NCI-H1417 (cell line): ENCODE data around the gene THSD8.

Experiments
- DNase-seq, 3 experiments: peaks; one replicate each; lab custom pipeline; 2025; lab: John Stamatoyannopoulos, UW

The THSD8 gene

DNA sequence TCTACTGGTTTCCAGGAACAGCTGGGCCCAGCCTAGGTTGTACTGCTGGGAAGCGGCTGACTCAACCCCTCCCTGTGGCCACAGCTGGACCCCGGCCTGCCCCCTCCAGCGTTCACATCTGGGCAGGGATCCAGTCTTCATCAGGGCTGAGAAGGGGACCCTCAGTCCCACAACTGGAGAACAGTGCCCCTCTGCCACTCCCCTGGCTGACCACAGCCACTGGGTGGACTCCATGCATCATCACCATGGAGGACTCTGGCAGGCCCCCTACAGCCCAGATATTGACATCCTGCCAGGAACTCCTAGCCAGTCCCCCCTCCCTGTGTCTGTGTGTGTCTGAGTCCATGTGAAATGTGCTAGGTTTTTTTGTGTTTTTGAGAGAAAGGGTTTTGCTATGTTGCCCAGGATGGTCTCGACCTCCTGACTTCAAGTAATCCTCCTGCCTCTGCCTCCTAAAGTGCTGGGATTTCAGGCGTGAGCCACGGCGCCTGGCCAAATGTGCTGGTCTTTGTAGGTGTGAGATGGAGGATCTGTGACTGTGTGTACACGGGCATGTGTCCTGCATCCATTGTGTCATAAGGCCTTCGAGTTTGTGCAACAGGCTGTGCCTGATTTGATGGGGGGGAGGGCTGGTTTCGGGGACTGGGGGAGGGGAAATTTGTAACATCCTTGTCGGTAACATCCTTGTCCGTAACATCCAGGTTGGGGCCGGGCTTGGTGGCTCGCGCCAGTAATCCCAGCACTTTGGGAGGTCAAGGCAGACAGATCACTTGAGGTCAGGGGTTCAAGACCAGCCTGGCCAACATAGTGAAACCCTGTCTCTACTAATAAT, 22.5 kb upstream of the THSD8 start:
- DNase-seq, result peak in 2 of 3 experiments; percentile 51 to 57

DNA sequence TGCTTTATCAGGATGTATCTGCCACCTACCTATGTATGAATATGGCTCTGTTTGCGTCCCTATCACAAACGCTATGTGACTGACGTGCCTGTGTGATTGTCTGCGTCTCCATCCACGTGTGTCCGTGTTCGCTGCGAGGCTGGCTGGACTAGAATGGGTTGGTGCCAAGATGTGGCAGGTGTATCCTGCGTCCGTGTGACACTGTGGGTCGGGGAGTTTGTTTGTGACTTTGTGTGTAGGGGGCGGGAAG, 19.8 kb upstream of the THSD8 start:
- DNase-seq, result no peak

DNA sequence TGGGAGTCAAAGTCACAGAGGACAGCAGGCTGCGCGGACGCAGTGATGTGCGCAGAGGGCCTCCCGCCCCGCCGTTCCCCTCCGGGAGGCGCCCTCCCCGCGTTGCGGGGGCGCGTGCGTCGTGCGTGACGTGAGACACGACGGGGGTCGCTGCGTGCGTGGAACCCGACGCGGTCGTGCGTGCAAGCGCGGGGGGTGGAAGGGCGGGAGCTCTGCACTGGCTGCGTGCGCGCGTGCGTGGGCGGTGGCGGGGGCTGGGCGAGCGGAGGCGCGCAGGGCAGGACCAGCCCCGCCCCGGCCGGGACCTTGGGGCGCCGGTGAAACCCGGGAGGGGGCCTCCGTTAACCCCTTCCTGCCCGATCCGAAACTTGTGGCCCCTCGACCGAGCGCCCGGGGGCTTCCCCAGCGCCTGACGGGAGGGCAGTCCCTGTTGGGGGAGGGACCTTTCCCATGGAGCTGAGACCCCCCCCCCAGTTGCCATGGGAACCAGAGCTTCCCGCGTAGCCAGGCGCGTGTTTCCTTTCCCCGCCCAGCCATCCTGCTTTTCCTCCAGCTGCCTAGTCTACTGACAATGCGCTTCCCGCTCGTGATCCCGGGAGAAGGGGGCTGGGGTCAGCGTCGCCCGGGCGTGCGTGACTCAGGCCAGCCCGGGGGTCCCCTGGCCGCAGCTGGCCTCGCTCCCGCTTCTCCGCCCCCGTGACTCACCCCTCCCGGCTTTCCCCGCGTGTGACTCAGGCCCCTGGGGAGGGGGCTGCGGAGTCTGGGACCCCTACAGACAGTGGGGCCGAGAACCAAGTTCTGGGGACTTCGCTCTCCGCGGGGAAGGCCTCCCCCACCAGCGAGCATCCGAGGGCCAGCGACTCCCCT, 19.2 kb upstream of the THSD8 start:
- peak; percentile 39 to 94 (median 92) for DNase-seq

DNA sequence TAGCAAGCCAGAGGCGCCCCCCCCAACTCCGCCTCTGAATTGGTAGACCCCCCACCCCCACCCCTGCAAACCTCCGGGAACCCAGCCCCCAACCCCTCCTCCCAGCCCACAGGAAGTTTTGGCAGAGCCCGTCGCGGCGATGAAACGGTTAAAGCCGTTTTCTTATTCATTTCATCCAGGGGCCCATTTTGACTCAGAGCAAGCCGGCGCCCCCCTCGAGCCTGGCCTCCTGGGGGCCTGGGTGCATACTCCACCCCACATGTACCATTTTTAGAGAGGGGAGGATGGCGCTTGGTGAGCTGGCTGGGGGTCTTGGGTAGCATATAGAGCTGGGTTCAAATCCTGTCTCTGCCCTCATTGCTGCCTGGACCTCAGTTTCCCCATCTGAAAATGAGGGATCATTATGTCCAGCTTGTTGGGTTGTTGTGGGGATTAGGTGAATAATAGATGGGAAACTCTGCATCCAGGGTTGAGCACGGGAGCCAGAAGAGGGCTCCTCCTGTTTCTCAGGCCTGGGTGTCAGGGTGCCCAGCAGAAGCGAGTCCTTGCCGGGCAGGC, 18.5 kb upstream of the THSD8 start:
- DNase-seq, result peak in 1 of 3 experiments; percentile 63

DNA sequence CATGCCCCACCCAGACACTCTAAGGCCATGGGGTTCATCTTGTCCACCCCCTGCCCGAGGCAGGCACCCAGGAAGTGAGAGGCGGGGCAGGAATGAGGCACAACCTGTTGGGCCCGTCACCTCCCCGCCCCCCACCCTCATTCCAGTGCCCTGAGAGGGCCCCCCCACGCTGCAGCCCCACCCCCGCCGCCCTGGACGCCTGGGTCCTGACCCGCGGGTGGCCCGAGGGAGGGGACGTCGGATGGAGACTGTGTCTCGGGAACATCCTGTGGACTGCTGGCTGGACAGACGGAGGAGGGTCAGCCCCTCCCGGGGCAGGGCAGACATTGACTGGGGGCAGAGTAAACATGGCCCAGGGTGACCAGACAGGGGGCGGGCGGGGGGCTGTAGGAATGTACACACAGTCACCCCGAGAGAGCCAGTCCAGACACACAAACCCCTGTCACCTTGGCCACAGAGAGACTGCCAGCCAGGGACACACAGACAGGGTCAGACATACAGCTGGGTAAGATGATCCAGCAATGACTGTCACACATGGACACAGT, 17.9 kb upstream of the THSD8 start:
- no peak for DNase-seq

DNA sequence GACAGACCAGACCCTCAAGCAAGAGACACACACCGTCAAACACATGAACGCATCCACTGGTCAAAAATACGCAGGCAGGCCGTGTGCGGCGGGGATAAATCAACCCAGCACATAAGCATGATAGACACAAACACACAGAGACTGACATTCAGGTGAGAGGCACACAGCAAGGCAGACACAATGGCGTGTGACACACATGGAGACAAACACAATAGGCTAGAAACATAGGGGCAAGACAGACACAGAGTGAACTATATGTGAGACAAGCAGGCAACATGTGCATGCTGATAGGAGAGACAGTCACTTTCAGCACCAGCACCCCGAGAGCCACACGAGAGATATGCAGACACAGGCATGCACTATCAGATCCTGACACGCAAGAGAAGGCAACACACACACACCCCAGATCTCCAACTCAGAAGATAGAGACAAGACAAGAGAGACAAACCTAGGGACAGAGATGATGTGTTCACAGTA, 17.4 kb upstream of the THSD8 start:
- peak in 1 of 3 experiments; percentile 34 for DNase-seq

DNA sequence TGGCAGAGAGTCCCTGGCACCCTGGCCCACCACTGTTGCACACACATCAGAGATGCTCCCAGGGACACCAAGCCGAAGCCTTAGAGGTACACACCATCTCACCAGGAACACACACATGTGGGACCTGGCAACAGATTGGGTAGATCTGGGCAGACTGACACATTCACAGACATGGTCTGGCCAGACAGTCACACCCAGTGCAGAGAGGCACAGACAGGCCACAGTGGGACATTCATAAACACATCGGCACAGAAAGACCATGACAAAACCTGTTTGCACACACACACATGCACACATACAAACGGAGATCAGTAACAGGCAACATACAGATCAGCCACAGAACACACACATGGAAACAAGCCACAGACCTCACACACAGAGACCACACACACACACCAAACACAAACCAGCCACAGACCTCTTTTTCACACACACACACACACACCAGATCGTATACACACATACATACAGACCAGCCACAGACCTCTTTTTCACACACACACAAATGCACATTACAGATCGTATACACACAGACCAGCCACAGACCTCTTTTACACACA, 16.9 kb upstream of the THSD8 start:
- DNase-seq, result peak in 1 of 3 experiments; percentile 31

DNA sequence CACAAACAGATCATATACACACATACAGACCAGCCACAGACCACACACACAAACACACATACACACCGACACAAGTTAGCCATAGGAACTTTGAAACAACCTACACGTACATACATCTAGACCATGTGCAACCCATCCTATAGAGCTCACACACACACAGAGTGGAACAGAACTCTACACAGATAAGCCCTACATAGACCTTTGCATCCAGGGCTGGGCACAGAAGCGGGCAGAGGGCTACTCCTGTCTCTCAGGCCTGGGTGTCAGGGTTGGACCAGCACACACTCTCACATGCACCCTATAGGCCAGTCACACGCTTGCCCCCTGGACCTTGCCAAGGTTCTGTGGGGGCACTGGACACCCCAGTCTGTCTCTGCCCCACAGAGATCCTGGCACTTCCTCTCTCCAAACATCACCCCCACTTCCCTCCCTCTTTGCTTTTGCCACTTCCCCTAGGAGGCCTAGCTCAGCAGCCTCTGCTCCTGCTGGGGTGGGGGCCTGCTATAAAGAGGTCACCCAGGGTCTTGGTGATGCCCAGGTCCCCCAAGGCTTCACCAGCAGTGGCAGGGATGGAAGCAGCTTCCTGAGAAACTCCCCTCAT, 16.3 kb upstream of the THSD8 start:
- no peak for DNase-seq

DNA sequence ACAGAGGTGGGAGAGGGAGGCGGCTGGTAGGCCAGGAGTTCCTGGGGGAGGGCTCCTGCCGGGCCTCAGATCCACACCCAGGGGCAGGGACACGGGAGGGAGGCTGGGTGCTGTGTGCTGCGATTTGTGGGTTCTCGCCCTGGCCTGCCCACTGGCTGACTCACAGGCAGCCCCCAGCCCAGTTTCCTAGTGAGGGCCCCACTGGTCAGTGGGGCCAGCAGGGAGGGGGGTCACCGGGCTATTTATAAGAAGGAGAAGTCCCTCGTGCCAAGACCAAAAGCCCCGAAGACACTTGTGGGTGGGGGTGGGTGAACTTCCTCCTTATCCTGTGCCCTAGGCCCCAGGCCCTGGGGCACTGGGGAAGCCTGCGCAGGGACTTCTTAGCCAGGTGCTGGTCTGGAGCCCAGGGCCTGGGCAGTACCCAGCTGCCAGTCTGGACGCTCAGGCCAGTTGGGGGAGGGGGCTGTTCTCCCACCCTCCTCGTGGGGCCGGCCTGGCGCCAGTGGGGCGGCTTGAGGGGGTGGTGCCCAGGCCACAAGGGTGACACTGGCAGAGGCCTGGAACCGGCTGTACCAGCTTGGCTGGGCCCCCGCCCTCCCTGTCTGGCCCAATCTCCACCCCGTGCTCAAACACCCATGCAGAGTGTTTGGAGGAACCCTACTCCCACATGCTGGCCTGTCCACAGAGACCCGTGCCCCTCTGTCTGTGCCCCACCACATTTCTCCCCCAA, 15.6 kb upstream of the THSD8 start:
- DNase-seq, result peak in 1 of 3 experiments; percentile 14

DNA sequence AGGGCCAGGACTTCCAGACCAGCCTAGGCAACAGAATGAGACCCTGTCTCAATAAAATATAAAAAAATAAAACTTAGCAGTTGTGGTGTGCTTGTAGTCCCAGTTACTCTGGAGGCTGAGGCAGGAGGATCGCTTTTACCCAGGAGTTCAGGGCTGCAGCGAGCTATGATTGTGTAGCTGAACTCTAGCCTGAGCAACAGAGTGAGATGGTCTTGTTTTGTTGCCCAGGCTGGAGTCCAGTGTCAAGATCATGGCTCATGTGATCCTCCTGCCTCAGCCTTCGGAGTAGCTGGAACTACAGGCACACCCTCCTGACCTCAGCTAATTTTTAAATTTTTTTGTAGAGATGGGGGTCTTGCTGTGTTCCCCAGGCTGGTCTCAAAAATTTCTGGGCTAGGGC, 14.9 kb upstream of the THSD8 start:
- no peak for DNase-seq

DNA sequence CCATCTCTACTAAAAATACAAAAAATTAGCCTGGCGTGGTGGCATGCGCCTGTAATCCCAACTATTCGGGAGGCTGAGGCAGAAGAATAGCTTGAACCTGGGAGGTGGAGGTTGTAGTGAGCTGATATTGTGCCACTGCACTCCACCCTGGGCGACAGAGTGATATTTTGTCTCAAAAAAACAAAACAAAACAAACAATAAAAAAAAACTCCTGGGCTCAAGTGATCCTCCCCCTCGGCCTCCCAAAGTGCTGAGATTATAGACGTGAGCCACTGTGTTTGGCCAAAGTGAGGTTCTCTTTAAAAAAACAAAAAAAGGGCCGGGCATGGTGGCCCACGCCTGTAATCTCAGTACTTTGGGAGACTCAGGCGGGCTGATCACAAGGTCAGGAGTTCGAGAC, 14.4 kb upstream of the THSD8 start:
- DNase-seq, result no peak

DNA sequence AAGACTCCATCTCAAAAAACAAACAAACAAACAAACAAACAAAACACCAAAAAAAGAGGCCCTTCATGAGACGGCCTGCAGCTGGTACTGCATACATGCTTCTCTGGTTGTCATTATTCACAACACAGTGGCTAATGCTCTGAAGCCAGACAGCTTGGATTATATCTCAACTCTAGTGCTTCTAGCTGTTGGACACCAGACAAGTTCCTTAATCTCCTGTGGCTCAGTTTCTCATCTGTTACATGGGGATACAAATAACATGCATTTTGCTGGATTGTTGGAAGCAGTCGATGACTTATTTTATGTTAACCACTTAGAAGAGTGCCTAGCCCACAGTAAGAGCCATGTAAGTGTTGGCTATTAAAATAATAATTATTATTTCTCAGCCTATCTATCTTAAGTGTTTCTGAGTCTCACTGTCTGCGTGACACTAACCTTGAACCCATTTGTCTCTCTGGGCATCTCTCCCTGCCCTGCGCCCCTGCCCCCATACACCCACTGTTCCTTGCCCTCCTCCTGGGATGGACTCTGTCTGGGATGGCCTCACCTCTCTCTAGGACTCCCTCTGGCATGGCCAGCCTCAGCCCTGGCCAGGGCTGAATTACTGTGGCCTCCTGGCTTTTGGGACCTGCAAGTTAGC, 13.7 kb upstream of the THSD8 start:
- no peak for DNase-seq

DNA sequence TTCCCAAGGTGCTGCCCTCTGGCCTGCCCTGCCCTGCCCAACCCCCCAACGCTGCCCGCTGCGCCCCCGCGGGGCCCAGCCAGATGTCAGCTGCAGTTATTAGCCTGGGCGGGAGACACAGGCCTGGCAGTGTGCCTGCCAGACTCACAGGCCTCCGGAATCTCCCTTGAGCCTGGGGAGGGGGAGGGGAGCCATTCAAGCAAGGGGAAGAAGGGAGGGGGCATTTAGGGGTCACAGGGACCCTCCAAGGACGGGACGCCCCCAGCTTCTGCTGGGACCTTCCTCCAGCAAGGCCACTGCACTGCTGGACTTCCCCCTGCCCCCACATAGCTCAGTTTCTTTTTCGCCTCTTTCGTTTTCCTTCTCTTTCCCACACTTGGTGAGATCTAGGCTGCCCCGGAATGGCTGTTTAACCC, 13.2 kb upstream of the THSD8 start:
- DNase-seq, result peak in 2 of 3 experiments; percentile 84 to 93

DNA sequence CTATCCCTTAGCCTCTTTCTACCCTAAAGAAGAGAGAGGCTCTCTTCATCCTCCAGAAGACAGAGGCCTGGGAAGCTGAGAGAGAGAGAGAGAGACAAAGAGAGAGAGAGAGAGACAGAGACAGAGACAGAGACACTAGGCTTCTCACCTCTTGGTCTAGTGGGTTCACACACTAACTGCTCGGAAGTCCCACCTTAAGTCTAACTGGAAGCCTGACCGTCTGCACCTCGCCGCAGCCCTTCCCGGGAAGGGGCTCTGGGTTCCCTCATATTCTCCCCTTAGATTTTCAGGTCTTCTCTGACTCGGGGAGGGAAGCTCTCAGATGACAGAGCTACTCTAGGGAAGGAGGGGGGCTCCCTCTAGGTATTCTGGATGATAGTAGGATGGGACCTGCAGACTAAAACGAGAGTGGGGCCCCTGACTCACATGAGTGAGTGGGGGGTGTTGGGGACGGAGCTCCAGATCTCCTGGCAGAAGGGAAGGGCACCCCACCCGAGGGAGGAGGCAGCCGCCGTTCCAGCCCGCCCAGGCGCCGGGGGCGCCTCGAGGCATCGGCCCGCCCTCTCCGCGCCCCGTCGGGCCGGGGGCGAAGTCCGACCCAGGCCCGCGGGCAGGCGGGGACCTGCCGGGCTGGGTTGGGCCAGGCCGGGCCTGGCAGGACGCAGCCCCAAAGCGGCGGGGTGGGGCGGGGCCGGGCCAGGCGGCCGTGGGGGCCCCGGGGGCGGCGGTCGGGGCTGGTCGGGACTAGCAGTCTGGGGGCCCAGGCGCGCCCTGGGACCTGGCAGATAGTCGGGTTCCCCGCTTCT, 12.6 kb upstream of the THSD8 start:
- peak in 1 of 3 experiments; percentile 74 for DNase-seq

DNA sequence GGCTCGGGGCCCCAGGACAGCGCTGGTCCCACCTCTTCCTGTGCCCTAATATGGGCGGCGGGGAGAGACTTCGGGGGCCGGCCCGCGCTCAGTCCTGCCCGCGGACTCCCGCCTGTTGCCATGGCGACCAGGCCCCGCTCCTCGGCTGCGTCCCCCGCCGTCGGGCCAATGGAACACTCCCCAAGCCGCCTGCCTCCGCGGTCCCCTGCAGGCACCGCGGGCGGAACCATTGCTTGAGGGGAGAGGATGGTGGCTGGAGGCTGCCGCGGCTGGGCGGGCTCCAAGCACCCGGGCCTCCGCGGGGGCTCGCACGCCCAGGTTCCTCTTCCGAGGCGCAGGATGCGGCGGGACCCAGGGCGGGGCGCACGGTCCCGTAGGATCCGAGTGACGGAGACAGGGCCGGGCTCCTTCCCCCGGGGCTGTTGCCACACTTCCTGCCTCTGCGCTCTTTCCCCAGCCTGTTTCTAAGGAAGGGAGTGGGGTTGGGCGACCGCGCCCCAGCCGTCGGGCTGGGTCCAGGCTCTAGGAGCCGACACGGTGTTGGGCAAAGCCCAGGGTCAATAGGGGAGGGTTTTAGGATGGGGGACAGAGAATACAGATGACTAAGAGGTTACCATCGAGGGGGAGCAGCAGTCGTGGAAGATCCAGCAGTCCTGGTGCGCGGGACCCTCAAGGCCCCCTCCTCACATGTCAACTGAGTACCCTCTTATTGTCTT, 11.8 kb upstream of the THSD8 start:
- DNase-seq, result peak; percentile 83 to 98 (median 98)

DNA sequence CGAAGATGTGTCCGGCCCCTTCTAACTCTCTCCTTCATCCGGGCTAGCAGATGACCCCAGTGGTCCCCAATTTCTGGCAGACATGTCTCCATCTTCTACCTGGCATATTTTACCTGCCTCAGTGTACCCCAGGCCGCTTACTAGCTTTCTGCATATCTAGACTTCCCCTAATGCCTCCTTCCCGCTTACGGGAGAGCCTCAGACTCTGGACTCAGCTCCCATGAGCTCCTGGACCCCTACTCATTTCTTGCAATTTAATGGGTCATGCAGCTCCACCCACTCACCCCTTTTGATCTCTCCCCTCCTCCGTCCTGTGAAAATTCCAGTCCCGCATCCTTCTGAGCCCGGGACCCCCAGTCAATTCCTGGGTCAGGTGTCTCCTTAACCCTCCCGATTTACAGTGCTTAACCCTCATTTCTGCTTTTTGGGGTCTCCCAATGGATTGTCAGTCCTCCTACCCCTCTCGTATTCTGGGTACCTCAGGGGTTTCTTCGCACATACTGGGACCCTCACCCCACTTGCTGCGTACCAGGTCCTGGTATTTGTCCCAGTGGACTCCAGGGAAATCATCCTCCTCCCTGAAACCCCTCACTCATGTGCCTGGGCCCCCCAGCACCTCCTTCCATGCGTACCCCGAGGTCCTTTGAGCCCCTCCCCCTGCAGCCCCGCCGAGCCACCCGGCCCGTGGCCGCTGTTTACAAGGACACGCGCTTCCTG, 11.1 kb upstream of the THSD8 start:
- no peak for DNase-seq

DNA sequence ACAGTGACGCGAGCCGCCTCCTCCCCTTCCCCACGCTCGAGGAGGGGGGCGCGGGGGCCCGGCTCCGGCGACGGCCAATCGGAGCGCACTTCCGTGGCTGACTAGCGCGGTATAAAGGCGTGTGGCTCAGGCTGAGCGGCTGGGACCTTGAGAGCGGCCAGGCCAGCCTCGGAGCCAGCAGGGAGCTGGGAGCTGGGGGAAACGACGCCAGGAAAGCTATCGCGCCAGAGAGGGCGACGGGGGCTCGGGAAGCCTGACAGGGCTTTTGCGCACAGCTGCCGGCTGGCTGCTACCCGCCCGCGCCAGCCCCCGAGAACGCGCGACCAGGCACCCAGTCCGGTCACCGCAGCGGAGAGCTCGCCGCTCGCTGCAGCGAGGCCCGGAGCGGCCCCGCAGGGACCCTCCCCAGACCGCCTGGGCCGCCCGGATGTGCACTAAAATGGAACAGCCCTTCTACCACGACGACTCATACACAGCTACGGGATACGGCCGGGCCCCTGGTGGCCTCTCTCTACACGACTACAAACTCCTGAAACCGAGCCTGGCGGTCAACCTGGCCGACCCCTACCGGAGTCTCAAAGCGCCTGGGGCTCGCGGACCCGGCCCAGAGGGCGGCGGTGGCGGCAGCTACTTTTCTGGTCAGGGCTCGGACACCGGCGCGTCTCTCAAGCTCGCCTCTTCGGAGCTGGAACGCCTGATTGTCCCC, 10.4 kb upstream of the THSD8 start, which contains the start of gene JUNB:
Gene JUNB, plus strand, starts transcription at position 142 of the 706 bp plus-strand sequence. Its CDS starts 286 bp downstream, at position 428.
- DNase-seq, result peak; percentile 89 to 97 (median 94)
